Measurements from ENCODE around the gene SLC25A40.
"Not testable (repeated sequence)": the region's sequence is repeated elsewhere in the genome, so short reads cannot be mapped to it uniquely, and the experiment has no call there.

Gene SLC25A40

GRCh38 chr7:87876040-87876868, at the start of gene SLC25A40, which contains the start of gene DBF4:
SLC25A40 (minus strand) TSS chr7:87876360; CDS start chr7:87858727, 17,633 bp downstream.
DBF4 (plus strand) TSS chr7:87876493; CDS start chr7:87876733, 240 bp downstream.
- ATAC-seq = peak; percentile 97

DNA sequence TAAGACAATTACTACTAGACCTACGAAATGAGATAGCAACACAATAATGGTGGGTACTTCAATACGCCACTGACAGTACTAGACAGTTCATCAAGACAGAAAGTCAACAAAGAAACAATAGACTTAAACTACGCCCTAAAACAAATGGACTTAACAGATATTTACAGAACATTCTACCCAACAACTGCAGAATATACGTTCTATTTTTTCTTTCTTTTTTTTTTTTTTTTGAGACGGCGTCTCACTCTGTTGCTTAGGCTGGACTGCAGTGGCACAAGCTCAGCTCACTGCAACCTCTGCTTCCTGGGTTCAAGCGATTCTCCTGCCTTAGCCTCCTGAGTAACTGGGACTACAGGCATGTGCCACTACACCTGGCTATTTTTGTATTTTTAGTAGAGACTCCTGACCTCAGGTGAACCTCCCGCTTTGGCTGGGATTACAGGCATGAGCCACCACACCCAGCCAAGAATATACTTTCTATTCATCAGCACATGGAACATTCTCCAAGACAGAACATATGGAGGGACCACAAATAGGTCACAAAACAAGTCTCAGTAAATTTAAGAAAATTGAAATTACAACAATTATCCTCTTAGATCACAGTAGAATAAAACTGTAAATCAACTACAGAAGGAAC, 46.7 kb upstream of the SLC25A40 start:
- not testable (repeated sequence) for ATAC-seq, DNase-seq

More at GRCh38 chr7:87876040-87876868, at the start of gene SLC25A40, which contains the start of gene DBF4:
- peak; percentile 98 for DNase-seq

DNA sequence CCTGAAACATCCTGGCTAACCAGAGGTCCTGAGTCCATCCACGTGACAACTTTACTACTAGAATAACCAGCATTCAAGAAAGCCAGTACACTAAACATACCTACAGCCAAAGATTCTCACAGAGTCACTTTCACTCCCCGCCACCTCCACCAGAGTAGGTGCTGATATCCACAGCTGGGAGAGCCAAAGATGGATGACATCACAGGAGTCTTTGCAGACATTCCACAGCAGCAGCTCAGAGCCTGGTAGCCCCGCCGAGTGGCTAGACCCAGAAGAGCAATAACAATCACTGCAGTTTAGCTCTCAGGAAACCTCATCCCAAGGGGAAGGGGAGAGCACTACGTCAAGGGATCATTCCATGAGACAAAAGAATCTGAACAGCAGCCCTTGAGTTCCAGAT, 44.4 kb upstream of the SLC25A40 start:
- DNase-seq (no peak), ATAC-seq (no peak)

GRCh38 chr7:87919875-87920274, 43.7 kb upstream of the SLC25A40 start:
- no peak for ATAC-seq
- DNase-seq = no peak

GRCh38 chr7:87918740-87919139, 42.6 kb upstream of the SLC25A40 start:
- DNase-seq (no peak), ATAC-seq (no peak)

- DNase-seq = no peak
- ATAC-seq = no peak
Observed at GRCh38 chr7:87912121-87912520, 36.0 kb upstream of the SLC25A40 start.

DNA sequence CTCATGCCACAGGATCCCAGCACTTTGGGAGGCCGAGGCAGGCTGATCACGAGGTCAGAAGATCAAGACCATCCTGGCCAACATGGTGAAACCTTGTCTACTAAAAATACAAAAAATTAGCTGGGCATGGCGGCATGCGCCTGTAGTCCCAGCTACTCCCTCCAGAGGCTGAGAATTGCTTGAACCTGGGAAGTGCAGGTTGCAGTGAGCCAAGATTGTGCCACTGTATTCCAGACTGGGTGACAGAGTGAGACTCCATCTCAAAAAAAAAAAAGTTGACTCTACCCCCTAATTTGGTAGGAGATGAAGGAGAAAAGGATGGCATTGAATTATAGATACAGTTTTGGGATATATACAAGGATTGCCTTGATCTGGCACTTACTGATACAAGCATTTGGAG, 32.7 kb upstream of the SLC25A40 start:
- ATAC-seq, DNase-seq: not testable (repeated sequence)

DNA sequence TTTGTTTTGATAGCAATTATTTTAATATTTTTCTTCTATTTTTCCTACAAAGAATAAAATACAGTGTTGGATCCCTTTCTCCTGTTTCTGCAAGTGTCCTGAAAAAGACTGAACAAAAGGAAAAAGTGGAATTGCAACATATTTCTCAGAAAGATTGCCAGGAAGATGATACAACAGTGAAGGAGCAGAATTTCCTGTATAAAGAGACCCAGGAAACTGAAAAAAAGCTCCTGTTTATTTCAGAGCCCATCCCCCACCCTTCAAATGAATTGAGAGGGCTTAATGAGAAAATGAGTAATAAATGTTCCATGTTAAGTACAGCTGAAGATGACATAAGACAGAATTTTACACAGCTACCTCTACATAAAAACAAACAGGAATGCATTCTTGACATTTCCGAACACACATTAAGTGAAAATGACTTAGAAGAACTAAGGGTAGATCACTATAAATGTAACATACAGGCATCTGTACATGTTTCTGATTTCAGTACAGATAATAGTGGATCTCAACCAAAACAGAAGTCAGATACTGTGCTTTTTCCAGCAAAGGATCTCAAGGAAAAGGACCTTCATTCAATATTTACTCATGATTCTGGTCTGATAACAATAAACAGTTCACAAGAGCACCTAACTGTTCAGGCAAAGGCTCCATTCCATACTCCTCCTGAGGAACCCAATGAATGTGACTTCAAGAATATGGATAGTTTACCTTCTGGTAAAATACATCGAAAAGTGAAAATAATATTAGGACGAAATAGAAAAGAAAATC, 31.2 kb upstream of the SLC25A40 start:
- DNase-seq, ATAC-seq: not testable (repeated sequence)

DNA sequence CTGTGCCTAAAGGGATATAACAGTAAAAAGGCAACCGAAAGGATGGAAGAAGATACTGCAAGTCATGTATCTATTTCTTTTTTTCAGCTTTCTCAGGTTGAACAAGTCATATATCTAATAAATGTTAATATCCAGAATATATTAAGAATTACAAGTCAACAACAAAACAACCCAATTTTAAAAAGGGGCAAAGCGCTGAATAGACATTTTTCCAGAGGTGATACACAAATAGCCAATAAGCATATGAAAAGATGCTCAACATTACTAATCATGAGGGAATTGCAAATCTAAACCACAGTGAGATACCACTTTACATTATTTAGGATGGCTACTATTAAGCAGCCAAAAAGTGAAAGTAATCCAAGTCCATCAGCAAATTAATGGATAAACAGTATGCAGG, 23.1 kb upstream of the SLC25A40 start:
- DNase-seq (no peak), ATAC-seq (no peak)

- ATAC-seq (no peak), DNase-seq (no peak)
Observed at GRCh38 chr7:87895363-87895762, 19.2 kb upstream of the SLC25A40 start.

GRCh38 chr7:87886875-87887274, 10.7 kb upstream of the SLC25A40 start:
- DNase-seq (no peak), ATAC-seq (no peak)

DNA sequence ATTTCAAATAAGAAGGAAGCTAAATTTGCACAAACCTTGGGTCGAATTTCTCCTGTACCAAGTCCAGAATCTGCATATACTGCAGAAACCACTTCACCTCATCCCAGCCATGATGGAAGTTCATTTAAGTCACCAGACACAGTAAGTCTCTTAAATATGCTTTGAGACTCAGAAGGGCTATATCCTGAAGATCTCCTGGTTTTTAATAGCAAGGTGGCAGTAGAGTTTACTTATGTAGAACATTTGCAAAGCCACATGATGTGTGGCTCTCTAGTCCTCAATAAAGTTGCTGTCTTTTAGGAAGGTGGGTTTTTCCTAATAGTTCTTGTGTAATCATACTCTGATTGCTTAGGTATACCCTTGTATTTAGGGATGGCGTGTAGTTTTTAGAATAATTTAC, 8.9 kb upstream of the SLC25A40 start:
- DNase-seq (no peak), ATAC-seq (no peak)

- DNase-seq = no peak
- ATAC-seq = no peak
Observed at GRCh38 chr7:87882151-87882937, 6.2 kb upstream of the SLC25A40 start.

DNA sequence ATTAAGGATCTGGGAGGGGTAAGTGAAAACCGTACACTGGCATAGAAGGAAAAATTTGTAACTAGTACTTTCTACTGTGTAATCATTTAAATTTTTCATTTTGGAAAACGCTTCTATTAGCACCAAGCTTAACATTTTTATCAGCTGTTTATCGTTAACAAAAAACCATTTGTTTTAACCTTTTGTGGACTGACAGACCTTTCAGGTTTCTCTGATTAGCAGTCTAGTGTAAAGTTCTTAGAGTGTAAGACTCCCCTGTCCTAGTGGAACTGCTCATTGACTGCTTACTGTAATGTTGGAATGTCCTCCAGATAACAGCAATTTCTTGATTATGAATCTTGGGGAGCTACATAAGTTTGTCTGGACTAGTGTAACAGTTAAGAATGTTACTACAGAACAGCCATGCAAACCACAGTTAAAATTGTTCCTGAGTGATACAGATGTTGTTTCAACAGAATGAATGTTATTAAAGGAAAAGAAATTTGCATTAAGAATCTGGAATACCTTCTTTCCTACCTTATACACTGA, 2.1 kb upstream of the SLC25A40 start:
- DNase-seq (no peak), ATAC-seq (no peak)

DNA sequence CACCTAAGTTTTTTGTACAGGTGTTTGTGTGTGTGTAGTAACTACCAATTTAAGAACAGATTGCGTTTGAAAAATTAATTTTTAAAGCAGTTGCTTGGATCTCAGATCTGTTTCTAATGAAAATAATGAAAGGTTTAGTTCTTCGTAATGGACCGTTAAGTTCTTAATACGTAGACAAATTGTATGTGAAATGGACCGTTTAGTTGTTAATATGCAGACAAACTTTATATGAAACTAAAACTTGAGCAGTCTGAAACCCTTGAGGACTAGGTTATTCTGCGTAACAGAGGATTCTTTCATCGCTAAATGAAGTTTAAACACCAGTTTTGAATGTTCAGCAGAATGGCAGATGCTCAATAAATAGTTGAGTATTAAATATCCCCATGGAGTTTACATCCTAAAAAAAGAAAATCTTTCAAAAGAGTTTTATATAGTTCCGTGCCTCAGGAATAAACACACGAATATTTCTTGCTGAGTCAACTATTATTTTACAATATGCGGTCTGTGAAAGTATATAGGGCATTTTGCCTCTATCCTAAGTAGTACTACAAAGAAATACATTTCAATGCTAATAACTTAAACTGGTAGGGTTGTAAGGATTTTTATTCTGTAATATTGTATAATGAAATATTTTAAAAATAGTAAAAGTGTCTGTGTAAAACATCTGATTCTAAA, 1.3 kb upstream of the SLC25A40 start:
- no peak for DNase-seq
- no peak for ATAC-seq

- ATAC-seq = peak; percentile 19
- DNase-seq = peak; percentile 65
Observed at GRCh38 chr7:87876869-87877234, 692 bp upstream of the SLC25A40 start.

DNA sequence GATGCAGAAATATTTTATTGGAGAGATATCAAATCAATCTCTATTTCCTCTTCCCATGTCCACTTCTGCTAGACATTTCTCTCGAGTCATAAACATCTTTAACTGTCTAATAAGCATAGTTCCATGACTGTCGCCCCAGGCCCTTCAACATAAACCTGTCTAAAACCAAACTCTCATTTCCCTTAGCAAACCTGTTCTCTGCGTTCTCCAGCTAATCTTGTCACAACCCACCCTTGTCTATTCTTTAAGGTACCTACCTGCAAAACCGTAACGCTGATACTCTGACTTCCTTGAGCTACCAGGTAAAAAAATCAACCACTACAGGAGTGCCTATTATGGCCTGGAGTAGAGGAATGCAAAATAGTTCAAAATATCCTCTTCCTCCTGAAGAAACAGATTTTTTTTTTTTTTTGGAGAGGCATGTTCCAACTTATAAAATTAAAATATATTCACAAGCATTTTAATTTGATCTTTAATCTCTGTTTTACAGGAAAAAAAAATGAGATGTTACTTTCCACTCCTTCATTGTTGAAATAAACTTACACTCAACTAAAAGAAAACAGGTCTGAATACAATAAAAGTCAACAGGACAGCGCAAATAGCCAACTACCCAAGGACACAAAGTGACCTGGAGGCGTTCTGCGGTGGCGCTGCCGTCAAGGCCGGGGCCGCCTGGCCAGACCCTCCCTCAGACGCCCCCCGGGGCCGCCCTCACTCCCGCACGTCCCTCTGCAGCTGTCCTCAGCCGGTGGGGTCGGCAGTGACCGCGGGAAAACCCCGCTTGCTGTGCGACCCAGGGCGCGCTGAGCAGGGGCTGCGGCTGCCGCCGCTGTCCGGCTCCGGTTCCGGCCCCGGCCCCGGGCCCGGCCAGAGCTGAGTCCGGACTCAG, 765 bp downstream of the SLC25A40 start:
- DNase-seq (no peak), ATAC-seq (no peak)

- DNase-seq (no peak), ATAC-seq (no peak)
Observed at GRCh38 chr7:87874066-87874465, 2.1 kb downstream of the SLC25A40 start.

DNA sequence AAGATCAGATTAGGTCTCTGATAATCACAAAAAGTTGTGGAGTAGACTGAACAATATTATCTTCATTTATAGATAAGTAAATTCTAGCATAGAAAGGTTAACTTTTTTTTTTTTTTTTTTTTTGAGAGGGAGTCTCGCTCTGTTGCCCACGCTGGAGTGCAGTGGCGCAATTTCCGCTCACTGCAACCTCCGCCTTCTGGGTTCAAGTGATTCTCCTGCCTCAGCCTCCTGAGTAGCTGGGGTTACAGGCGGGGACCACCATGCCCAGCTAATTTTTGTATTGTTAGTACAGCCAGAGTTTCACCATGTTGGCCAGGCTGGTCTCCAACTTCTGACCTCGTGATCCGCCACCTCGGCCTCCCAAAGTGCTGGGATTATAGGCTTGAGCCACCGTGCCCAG, 2.8 kb downstream of the SLC25A40 start:
- ATAC-seq, DNase-seq: not testable (repeated sequence)

DNA sequence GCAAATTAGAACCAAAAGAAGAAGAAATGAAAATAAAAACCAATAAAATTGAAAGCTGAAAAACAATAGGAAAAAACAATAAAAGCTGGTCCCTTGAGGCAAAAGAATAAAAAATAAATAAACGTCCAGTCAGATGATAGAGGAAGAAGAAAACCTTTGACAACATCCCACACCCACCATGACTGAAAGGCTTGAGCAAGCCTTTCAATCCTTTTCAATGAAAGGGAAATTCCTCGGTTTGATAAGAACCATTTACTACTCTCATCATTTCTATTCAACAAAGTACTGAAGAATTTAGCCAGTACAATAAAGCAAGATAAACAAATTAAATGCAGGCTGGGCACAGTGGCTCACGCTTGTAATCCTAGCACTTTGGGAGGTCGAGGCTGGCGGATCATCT, 3.8 kb downstream of the SLC25A40 start:
- no peak for ATAC-seq
- no peak for DNase-seq
